K562 (cell line): ENCODE results near the gene PRSS8. TPM values are rescaled to one million over a fixed set of nuclear protein-coding genes. Genes with fewer than 3 reads are reported as not detected.

ENCODE experiments used
- BHLHE40 ChIP-seq: IDR thresholded peaks from 2 replicates; pipeline ENCODE4 v1.6.1; 2011; ENCODE audit warnings: low read length, improper control_type of control experiment
- CREB3L1 ChIP-seq: fragments of 450-650 bp; IDR thresholded peaks from 2 replicates; pipeline ENCODE4 v1.6.1; 2014; ENCODE audit warnings: low read depth, mild to moderate bottlenecking, moderate library complexity, borderline replicate concordance
- FUS ChIP-seq: fragments of 200-400 bp; formaldehyde crosslinking; optimal IDR thresholded peaks from 2 replicates; pipeline ENCODE3; 2017; ENCODE audit warnings: low read depth, low read length
- MEF2D ChIP-seq: conservative IDR thresholded peaks from 2 replicates; pipeline ENCODE4 v1.6.1; 2016; ENCODE audit warnings: low read depth, missing genetic modification characterization, missing compliant biosample characterization
- MGA ChIP-seq: fragments of 450-650 bp; IDR thresholded peaks from 2 replicates; pipeline ENCODE4 v1.6.1; 2016; ENCODE audit warnings: mild to moderate bottlenecking, moderate library complexity
- RAD51 ChIP-seq: fragments of 450-650 bp; IDR thresholded peaks from 2 replicates; pipeline ENCODE4 v1.7.1; 2016; ENCODE audit warnings: low read depth, mild to moderate bottlenecking, borderline replicate concordance
- RBM22 ChIP-seq: fragments of 200-400 bp; formaldehyde crosslinking; IDR thresholded peaks from 2 replicates; pipeline ENCODE4 v1.6.1; 2018; ENCODE audit warnings: low read length, low read depth; ENCODE audit not compliant: poor library complexity, severe bottlenecking
- SREBF2 ChIP-seq: sonication (generic); formaldehyde crosslinking; IDR thresholded peaks from 2 replicates; pipeline ENCODE4 v1.4.0; 2020; ENCODE audit warnings: mild to moderate bottlenecking, missing genetic modification reagents
- TCFL5 ChIP-seq: fragments of 250-450 bp; sonication (Bioruptor Pico); conservative IDR thresholded peaks from 2 replicates; pipeline ENCODE4 v1.6.1; 2021; ENCODE audit warnings: mild to moderate bottlenecking, moderate library complexity, matching md5 sums
- polyA plus RNA-seq, 8 experiments: library from polyadenylated mRNA; depleted of rRNA in 4 of 8; stranded (reverse) in 5 of 8; unstranded in 3 of 8; fragments of >200 nt; fragmentation: Nextera tagmentation in 2 of 8; fragmentation: Illumina TruSeq in 1 of 8; extraction: Ambion mirVana in 2 of 8; extraction: Trizol in 1 of 8; gene quantifications; 2 replicates each; pipeline versions ENCODE4 v1.2.1 to v1.2.3, GENCODE V29; 2011 to 2014; ENCODE audit warnings: inconsistent platforms in 1 of 8, missing spikeins in 1 of 8
- total RNA-seq, 7 experiments: library from RNA; depleted of rRNA in 6 of 7; stranded (reverse); fragments of >200 nt in 6 of 7; fragmentation: Illumina TruSeq in 2 of 7; extraction: Trizol in 2 of 7; gene quantifications; 2 replicates each; pipeline versions ENCODE4 v1.2.1 to v1.2.3, GENCODE V29; 2011 to 2021; ENCODE audit warnings: low replicate concordance in 1 of 7
- TF ChIP-seq, protein P1 (sequence below): sonication (generic); formaldehyde crosslinking; IDR thresholded peaks from 2 replicates; pipeline ENCODE4 v1.8.1; 2023; ENCODE audit warnings: mild to moderate bottlenecking, missing genetic modification reagents

The PRSS8 gene
- total and polyA plus RNA-seq, 9 of the 15 experiments (the other 6 are each of a cell fraction or from before 2014, with no cell fraction given): 0.25 to 3.9 (median 1.3) TPM; not detected in 1

GRCh38 chr16:31135535-31136286, at the start of gene PRSS8 (continued):
- TF ChIP-seq FUS (no peak), RBM22 (no peak), TCFL5 (no peak), MEF2D (tag) (no peak), RAD51 (no peak), MGA (no peak), SREBF2 (CRISPR knock-in tag) (no peak), BHLHE40 (peak; percentile 85), CREB3L1 (no peak)
- TF ChIP-seq, protein P1, sequence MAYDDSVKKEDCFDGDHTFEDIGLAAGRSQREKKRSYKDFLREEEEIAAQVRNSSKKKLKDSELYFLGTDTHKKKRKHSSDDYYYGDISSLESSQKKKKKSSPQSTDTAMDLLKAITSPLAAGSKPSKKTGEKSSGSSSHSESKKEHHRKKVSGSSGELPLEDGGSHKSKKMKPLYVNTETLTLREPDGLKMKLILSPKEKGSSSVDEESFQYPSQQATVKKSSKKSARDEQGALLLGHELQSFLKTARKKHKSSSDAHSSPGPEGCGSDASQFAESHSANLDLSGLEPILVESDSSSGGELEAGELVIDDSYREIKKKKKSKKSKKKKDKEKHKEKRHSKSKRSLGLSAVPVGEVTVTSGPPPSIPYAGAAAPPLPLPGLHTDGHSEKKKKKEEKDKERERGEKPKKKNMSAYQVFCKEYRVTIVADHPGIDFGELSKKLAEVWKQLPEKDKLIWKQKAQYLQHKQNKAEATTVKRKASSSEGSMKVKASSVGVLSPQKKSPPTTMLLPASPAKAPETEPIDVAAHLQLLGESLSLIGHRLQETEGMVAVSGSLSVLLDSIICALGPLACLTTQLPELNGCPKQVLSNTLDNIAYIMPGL: no peak
